SH-SY5Y (cell line): ENCODE data around the gene LRRC63.

Experiments
- GATA2 ChIP-seq: IDR thresholded peaks from 2 replicates; pipeline ENCODE4 v1.6.1; 2011; ENCODE audit warnings: mild to moderate bottlenecking, low read depth, low read length
- GATA3 ChIP-seq: IDR thresholded peaks from 2 replicates; pipeline ENCODE4 v1.6.1; 2011; ENCODE audit warnings: low read depth, mild to moderate bottlenecking, low read length, moderate library complexity

Gene LRRC63

DNA sequence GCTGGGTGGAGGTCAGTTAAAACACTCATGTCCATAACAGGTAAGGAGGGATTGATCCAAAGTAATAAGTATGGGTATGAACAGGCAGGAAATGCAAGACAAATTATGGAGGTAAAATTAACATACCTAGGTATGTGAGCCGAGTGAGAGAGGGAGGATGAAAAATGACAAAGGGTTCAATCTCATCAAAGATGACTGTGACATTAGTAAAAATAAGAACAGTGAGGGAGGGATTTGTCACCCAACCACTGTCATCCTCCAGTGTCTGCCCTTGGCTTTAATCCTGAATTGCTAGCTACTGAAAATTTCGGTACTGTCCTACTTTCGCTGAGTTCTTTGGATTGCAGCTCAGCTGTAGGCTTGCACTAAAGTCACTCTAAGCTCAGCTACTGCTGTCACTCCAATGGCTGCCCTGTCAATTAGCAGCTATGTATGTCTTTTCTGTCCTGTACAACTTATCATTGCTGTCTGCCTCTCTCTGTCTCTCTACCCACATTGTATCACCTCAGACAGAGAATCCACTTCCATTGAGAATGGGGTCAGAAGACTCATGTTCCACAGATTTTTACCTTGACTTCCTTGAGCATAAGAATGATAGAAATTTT is 62.5 kb downstream of the LRRC63 start:
- TF ChIP-seq GATA2 (no peak), GATA3 (no peak)

DNA sequence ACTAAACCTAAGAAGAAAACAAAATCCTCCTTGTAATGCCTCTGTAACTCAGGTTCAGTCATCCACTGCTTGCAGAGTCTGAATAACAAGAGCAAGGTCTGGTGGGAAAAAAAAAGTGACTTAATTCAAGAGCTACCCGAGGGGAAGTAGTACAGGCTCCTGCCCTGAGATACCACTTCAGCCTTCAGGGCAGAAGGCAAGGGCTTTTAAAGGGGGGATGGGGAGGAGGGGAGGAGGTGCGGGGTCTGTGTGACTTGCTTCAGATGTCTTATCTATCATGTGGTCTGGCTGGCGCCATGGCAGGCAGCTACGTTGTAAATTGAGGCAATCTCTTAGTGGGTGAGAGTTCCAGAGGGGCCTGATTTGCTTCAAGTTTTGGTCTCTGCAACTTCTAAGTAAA is 66.7 kb downstream of the LRRC63 start:
- TF ChIP-seq GATA3 (no peak), GATA2 (no peak)

DNA sequence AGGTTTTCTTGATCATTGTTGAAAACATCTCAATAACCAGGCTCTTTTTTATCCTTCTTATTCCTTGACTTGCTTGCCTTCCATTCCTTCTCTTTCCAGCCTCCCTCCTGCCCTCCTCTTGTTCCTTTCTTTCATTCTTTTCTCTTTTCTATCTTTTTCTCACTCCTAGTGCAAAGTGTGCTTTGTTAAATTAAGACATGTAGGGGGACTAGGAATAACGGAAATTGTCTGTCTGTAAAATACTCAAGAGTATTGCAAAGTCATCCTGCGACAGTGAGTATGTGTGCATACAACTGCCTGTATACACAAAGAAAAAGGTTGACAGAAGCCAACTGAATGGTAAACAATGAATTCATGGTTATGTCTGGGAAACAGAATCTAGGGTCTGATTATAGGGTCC is 70.1 kb downstream of the LRRC63 start:
- TF ChIP-seq GATA3 (no peak), GATA2 (no peak)

DNA sequence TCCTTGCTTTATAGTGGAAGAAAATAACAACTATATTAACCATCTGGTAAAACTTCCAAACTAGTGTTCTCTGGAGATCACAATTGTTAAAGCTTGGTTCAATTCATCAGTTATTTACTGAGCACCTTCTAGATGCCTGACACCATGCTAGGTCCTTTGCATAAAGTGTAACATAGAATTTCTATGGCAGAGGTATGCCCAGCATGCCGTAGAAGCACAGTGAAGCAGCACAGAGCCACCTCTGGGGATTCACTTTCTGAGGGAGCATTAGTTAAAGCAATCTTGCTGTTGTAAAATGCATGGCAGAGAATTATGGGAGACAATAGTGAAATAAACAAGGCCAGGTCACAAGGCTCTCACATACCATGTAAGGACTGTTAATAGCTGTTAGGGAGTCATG is 75.2 kb downstream of the LRRC63 start:
- TF ChIP-seq GATA3 (no peak), GATA2 (no peak)

DNA sequence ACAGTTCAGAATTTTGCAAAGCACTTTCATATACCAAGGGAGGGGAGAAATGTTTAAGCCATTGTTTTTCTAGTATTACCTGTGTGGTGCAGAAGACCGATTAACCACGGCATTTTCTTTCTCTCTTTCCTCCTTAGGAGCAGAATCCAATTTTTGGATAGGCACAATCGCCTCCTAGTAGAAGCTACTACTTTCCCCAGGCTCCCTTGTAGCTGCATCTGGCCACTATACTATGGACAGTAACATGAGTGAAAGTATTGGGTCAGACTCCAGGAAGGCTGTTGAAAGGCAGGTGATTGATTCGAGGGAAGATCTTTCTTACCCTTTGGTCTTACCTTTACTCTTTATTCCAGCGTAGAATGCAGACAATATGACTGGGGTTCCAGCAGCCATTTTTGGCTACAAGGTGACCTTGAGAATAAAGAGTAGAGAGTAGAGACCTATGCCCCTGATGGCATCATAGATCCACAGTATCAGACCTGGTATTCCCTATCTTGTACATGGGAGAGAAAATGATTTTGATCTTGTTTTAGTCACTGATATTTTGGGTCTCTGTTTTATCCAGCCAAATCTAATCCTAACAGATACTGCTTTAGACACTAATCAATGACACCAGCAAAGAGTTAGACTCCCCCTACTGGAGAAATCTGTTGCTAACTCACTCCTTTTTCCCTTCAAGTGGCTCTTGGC is 77.0 kb downstream of the LRRC63 start:
- TF ChIP-seq GATA3 (no peak), GATA2 (no peak)

DNA sequence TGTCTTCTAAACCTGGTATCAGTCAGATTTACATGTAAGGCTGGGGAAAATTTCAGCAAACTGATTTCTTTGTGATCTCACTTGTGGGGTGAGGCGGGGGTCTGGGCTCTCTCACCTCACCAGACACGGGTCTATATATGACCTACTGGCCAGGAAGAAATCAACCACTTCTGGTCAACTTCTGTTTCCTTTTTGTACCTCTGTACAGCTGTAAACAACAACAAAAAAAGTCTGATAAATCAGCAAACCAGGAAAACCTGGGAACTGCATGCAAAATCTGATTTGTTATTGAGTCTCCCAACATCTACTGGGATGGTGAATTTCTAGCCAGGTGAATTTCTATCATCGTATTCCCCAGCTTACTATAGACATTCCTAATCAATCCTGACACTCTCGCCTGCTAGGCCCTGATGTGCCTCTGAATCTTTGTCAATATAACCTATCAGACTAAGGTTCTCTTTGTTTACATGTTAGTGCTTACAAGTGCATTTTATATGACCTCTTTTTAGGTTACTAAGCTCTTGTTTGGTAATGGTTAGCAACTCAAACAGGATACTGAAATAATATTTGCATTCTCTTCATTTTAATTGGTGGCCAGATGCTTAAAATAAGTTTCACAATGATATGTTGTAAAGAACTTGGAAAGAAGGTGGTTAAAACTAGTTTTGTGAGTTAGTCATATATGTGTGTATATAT is 77.7 kb downstream of the LRRC63 start:
- TF ChIP-seq GATA2, result no peak
- no peak for TF ChIP-seq GATA3

DNA sequence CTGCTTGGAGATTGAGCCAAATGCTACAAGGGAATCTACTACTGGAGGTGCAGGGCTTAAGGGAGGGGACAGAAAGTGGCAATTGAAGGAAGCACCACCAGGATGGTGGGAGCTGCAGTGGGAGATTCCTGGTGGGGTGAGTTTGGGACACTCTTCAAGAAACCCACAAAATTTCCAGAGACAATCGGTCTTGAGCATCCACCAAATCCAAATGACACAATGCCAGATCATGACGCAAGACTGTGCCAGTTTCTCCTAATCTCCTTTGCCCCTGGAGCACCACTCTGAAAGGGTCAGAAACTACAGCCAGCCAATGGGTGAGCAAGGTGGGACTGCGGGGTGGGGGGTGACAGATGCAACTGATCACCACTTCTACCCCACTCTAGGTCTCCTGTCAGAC is 78.7 kb downstream of the LRRC63 start:
- TF ChIP-seq GATA3 (no peak), GATA2 (no peak)

DNA sequence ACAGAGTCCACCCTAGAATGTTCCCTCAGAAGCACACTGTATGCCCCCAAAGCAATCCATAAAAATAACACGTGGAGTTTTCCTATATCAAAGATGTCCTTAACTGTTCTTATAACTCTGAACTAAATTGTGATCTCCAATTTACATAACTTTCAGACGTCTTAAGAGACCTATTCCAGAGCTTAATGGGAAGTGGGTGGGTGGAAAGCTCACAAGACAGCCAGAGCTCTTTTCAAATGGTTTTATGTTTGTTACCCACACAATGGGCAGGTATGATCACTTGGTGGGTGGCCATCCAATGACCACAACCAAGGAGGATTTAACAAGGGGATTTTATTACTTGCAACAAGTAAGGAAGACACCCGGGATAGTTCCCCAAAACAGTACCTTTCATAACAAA is 81.7 kb downstream of the LRRC63 start:
- TF ChIP-seq GATA2 (no peak), GATA3 (no peak)

DNA sequence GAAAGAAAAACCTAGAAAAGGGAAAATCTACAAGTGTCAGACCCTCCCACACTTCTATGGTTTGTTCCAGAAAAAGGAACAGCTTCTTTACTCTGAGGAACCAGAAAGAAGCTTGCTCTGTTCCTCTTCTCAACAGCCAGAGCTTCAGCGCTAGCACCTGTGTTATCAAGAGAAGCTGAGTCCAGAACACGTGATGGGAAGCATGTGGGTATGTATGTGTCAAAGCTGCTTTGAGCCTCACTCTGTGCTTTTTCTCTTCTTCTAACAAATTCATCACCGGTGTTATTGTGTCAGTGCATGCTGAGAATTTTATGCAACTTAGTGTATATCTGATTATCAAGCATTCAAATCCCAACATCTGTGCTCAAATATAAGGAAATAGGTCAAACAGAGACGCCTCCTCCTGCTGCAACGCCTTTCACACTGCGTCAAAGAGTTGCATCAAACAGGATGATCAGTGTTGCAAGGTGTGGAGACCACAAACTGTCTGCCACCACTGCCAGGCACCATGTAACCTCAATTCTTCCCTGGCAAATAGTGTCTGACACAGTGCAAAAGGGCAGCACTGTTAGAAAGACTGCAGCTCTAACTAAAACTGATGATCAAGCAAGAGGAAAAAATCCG is 83.9 kb downstream of the LRRC63 start:
- no peak for TF ChIP-seq GATA2
- no peak for TF ChIP-seq GATA3

DNA sequence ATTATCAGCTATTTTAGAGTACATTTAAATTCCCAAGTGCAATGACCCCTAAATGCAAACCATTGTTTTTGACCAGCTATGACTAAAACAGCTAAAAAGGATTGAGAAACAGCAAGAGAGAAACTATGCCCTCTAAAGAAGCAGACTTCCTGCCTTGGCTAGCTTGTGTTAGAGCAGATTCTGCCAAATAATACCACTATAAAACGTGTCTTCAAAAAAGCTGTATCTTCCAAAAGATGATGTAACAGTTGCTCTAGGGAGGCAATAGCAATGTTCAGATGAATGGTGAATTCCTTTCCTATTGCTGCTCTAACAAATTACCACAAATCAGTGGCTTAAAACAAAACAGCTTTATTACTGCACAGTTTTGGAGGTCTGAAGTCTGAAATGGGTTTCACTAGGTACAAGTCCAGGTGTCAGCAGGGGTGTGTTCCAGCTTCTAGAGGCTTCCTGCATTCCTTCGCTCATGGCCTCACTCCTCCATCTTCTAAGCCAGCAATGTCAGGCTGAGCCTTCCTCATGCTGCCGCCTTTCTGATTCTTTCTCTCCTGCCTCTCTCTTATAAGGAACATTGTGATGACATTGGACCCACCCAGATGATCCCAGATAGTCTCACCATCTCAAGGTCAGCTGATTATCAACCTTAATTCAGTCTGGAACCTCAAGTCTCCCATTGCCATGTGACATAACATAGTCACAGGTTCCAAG is 84.5 kb downstream of the LRRC63 start:
- TF ChIP-seq GATA3 (no peak), GATA2 (no peak)

DNA sequence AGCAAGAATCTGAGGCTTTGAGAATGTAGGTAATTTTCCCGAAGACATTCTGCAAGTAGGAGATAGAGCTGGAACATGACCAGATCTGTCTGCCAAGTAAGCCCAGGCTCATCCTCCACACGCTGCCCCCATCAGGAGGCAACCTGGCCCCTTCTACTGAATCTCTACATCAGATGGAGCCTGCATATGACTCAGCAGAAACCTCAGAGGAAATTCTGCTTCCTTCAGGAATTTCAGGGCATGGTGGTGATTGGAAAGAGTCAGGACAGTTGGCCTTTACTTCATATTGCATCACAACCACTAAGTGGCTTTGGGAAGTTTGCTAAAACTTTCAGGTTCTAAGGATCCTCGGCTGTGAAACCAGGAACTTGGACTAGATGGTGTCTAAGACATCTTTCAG is 85.2 kb downstream of the LRRC63 start:
- TF ChIP-seq GATA2, result no peak
- TF ChIP-seq GATA3, result no peak

DNA sequence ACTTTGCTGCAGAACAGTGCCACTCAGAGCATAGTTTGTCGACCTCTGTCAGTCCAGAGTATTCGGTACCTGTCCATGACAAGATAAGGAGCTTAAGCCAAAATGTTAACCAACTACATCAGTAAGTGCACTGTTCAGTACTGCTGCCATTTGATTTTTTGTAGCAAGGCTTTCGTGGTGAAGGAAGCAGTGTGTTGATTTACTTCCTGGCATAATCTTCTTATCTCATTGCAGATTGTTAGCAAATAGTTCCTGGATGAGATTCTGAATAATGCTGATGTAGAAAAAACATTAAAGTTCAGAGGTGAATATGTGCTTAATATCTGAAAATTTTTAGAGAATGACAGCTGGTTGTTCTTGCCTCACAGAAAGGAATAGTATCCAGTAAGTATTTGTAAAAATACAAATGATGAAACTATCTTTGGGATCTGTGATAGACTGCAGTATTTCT is 85.7 kb downstream of the LRRC63 start:
- no peak for TF ChIP-seq GATA3
- no peak for TF ChIP-seq GATA2

DNA sequence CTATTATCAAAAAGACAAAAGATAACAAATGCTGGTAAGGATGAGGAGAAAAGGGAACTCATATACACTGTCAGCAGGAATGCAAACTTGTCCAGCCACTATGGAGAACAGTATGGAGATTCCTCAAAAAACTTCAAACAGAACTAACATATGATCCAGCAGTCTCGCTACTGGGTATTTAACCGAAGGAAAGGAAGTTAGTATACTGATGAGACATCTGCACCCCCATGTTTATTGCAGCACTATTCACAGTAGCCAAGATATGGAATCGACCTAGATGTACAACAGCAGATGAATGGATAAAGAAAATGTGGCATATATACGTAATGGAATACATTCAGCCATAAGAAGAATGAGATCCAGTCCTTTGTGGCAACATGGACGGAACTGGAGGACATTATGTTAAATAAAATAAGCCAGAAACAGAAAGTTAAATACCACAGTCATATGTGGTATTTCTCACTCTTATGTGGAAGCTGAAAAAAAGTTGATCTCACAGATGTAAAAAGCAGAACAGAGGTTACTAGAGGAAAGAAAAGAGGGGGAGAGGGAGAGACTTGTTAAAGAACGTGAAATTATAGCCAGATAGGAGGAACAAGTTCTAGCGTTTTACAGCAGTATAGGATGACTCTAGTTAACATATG is 92.1 kb downstream of the LRRC63 start:
- TF ChIP-seq GATA2, result no peak
- no peak for TF ChIP-seq GATA3
